ENCODE results near the gene RERG.

The RERG gene

DNA sequence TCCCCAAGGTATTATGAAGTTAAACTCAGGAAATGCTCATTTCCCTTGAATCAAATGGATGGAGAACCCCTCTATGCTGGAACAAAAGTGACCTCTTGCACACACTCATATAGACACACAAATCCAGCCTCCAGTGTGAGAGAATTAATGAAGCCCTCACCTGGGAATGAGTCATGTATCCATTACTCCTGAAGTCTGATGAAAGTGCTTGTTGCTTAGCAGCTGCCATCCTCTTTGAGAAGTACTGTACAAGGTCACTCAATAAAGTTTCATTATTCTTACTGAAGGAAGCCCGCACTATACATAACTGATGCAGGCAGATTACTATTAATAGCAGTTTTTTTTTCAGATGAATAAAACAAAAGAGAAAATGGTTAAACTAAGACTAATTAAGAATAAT is 102.3 kb downstream of the RERG start:
- no peak for DNase-seq (ENCODE audit: low read depth in 2 of 2)
- TF ChIP-seq, protein P1, sequence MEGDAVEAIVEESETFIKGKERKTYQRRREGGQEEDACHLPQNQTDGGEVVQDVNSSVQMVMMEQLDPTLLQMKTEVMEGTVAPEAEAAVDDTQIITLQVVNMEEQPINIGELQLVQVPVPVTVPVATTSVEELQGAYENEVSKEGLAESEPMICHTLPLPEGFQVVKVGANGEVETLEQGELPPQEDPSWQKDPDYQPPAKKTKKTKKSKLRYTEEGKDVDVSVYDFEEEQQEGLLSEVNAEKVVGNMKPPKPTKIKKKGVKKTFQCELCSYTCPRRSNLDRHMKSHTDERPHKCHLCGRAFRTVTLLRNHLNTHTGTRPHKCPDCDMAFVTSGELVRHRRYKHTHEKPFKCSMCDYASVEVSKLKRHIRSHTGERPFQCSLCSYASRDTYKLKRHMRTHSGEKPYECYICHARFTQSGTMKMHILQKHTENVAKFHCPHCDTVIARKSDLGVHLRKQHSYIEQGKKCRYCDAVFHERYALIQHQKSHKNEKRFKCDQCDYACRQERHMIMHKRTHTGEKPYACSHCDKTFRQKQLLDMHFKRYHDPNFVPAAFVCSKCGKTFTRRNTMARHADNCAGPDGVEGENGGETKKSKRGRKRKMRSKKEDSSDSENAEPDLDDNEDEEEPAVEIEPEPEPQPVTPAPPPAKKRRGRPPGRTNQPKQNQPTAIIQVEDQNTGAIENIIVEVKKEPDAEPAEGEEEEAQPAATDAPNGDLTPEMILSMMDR (IDR thresholded peaks at IDR 0.05; ENCODE audit: low read depth, low read length): no peak
- no peak overlapping the region for H3K4me3 ChIP-seq (replicated peaks in 1 of 2; ENCODE audit: low read depth in 2 of 2, low read length in 2 of 2)

DNA sequence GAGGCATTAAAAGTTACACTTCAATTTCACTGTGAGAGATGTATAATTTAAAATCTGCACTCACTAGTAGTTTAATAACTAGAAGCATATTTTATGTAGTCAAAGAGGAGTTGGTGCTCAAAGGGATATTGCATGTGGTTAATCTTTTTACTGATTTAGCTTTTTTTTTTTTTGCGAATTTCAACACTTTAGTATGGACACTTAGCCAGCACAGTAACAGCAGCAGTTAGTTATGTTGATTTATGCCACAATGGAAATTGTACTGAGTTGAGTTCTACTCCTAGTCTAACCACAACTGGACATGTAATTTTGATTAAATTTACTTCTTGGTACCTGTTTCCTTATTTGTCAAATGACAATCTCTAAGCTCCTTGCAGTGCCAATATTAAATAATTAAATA is 104.2 kb downstream of the RERG start:
- TF ChIP-seq, protein P1 (IDR thresholded peaks at IDR 0.05; ENCODE audit: low read depth, low read length): no peak
- no peak overlapping the region for H3K4me3 ChIP-seq (replicated peaks in 1 of 2; ENCODE audit: low read depth in 2 of 2, low read length in 2 of 2)
- DNase-seq (ENCODE audit: low read depth in 2 of 2): no peak

DNA sequence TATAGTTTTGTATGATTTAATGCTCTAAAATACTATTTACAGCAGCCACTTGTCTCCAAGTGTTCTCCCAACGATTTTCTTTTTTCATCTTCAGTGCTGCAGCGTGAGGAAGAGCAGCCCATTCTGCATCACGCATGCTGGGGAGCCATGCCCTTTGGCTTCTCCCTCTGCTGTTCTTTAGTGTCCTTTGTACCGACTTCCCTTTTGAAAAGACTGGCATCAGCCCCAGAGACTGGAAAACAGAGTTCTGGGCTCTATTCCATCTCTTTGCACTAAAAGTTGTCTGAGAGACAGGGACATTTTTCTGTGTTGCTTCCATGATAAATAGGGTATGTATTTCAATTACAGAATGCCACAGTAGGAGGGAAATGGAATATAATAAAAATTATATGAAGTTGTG is 105.1 kb downstream of the RERG start:
- DNase-seq (ENCODE audit: low read depth in 2 of 2): peak in 1 of 2 donors; percentile 1
- no peak overlapping the region for H3K4me3 ChIP-seq (replicated peaks in 1 of 2; ENCODE audit: low read depth in 2 of 2, low read length in 2 of 2)
- TF ChIP-seq, protein P1 (IDR thresholded peaks at IDR 0.05; ENCODE audit: low read depth, low read length): no peak

DNA sequence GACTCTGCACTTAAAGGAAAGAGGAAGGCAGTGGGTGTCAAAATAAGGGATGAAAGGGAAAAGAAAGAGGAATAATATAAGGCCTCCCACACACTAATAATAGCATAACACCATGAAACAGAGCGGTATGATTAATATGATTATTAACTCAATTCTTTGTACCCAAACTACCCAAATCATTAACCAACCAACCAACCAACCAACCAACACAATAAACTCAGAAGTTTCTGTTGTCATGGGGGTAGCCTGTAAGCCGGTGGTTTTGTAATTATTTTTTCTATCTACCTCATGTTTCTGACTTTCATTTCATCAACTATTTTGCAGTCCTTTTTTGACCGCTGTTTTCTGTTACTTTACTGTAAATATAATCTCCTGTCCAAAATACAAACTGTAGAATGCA is 105.8 kb downstream of the RERG start:
- TF ChIP-seq, protein P1 (IDR thresholded peaks at IDR 0.05; ENCODE audit: low read depth, low read length): no peak
- no peak for DNase-seq (ENCODE audit: low read depth in 2 of 2)
- H3K4me3 ChIP-seq (replicated peaks in 1 of 2; ENCODE audit: low read depth in 2 of 2, low read length in 2 of 2): no peak overlapping the region

DNA sequence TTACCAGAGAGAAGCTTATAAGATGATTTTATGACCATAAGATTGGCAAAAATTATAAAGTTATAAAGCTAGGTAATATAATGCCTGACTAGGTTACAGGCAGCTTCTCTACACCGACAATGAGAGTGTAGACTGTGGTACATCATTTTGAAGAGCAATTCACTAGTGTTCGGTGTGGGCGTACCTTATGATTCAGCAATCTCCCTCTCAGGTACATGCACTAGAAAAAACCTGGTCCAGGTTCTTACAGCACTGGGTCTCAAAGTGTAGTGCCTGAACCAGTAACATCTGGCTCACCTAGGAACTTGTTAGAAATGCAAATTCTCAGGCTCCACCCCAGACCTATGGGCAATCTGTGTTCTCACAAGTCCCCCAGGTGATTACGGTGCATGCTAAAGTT is 106.7 kb downstream of the RERG start:
- no peak overlapping the region for H3K4me3 ChIP-seq (replicated peaks in 1 of 2; ENCODE audit: low read depth in 2 of 2, low read length in 2 of 2)
- TF ChIP-seq, protein P1 (IDR thresholded peaks at IDR 0.05; ENCODE audit: low read depth, low read length): no peak
- no peak for DNase-seq (ENCODE audit: low read depth in 2 of 2)

DNA sequence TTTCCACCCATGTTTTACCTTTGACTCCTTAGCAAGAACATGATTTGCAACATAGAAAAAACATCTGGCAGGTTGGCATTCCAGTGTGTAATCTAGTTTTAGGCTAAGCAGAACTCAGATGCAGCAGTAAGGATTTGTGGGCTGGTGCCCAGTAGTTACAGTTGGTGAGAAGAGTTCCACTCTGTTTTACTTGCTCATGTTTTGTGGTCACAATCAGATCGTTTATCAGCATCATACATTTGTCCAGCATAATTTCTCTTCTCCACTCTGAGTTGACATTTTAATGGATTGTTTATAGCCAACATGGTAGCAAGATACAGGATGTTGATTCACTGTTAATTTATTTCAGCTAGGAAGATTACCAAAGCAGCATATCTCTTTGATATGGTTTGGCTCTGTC is 128.4 kb downstream of the RERG start:
- TF ChIP-seq, protein P1 (IDR thresholded peaks at IDR 0.05; ENCODE audit: low read depth, low read length): no peak
- no peak for DNase-seq (ENCODE audit: low read depth in 2 of 2)
- no peak overlapping the region for H3K4me3 ChIP-seq (replicated peaks in 1 of 2; ENCODE audit: low read depth in 2 of 2, low read length in 2 of 2)

DNA sequence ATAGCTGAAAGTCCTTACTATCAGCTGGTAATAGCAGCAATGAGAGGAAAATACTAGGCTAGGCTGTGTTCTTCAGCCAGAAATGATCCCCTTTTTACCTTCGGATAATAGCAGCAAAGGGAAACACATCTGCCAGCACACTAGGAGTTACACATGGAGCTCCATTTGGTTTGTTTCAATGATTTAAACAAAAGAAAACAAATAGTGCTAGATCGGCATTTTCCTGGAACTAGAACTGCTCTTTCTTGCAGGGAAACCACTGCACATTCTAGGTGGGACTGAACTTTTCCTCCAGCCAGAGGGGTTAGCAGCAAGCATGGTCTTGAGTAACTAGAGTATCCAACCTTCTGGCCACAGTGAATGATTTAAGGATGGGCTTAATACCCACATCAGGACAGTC is 130.8 kb downstream of the RERG start:
- no peak overlapping the region for H3K4me3 ChIP-seq (replicated peaks in 1 of 2; ENCODE audit: low read depth in 2 of 2, low read length in 2 of 2)

More for the DNA sequence above, 130.8 kb downstream of the RERG start:
- TF ChIP-seq, protein P1 (IDR thresholded peaks at IDR 0.05; ENCODE audit: low read depth, low read length): no peak
- DNase-seq (ENCODE audit: low read depth in 2 of 2): no peak
